Non-pigmented ciliary epithelial cell (primary cell): Measurements from ENCODE around the gene MAST1.
"Not testable (repeated sequence)": the region's sequence is repeated elsewhere in the genome, so short reads cannot be mapped to it uniquely, and the experiment has no call there.

Experiments used
- DNase-seq: peaks from one replicate; pipeline ENCODE4 v3.0.0-alpha.2; 2010; ENCODE audit warnings: low read depth

MAST1 gene

DNA sequence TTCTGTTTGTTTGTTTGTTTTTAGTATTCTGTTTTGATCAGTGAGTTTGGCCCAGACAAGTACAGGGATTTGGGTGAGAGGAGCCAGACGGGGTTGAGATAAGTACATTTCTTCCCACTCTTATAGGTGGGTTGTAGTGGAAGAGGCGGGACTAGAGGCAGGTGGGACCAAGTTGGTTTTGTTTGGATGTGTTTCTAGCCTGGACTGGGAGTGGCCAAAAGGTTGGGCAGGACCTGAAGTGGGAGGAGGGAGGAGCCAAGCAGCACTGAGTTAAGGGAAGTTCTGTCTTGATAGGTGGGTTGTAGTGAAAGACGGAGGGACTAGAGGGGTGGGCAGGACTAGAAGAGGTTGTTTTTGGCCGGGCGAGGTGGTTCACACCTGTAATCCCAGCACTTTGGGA is 33.9 kb downstream of the MAST1 start:
- no peak for DNase-seq

DNA sequence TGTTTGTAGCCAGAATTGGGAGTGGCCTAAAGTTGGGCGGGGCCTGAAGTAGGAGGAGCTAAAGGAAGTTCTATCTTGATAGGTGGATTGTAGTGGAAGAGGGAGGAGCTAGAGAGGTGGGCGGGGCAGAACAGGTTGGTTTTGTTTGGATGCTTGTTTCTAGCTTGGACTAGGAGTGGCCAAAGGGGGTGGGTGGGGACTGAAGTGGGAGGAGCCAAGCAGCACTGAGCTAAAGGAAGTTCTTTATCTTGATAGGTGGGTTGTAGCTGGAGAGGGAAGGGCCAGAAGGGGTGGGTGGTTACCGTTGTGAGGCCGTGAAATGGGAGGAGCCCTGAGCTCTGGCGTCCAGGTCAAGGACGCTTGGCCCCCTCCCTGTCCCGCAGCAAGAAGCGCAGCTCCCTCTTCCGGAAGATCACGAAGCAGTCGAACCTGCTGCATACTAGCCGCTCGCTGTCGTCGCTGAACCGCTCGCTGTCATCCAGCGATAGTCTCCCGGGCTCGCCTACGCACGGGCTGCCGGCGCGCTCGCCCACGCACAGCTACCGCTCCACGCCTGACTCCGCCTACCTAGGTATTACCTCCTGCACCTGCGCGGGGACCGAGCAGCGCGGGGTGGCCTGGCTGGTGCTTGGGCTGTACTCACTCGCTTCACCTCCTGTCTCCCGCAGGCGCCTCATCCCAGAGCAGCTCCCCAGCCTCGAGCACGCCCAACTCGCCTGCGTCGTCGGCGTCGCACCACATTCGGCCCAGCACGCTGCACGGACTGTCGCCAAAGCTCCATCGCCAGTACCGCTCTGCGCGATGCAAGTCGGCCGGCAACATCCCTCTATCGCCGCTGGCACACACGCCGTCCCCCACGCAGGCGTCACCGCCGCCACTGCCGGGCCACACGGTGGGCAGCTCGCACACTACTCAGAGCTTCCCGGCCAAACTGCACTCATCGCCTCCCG is 34.9 kb downstream of the MAST1 start:
- no peak for DNase-seq

DNA sequence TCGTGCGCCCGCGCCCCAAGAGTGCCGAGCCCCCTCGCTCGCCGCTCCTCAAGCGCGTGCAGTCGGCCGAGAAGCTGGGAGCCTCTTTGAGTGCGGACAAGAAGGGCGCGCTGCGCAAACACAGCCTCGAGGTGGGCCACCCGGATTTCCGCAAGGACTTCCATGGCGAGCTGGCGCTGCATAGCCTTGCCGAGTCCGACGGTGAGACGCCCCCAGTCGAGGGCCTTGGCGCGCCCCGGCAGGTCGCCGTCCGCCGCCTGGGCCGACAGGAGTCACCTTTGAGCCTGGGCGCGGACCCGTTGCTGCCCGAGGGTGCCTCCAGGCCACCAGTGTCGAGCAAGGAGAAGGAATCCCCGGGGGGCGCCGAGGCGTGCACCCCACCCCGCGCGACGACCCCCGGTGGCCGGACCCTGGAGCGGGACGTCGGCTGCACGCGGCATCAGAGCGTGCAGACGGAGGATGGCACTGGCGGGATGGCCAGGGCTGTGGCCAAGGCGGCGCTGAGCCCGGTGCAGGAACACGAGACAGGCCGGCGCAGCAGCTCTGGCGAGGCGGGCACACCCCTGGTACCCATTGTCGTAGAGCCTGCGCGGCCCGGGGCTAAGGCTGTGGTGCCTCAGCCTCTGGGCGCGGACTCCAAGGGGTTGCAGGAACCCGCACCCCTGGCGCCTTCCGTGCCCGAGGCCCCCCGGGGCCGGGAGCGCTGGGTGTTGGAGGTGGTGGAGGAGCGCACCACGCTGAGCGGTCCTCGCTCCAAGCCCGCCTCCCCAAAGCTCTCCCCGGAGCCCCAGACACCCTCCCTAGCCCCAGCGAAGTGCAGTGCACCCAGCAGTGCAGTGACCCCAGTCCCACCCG is 35.8 kb downstream of the MAST1 start:
- no peak for DNase-seq

DNA sequence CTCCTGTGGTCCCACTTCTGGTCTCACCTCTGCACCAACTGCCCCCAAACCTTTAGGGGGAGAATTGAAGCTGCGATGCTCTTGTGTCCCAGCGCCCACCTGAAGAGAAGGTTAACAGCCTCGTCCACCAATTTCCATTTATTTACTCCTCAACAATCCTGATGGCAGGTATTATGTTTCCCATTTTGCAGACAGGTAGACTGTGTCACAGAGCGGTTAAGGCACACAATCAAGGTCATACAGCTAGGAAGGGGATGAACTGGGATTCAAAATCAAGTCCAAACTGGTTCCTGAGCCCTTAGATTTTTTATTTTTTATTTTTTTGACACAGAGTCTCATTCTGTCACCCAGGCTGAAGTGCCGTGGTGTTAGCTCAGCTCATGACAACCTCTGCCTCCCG is 36.8 kb downstream of the MAST1 start:
- DNase-seq, result no peak

- DNase-seq, result no peak
Measured at GRCh38 chr19:12880551-12881171, 42.3 kb downstream of the MAST1 start.

DNA sequence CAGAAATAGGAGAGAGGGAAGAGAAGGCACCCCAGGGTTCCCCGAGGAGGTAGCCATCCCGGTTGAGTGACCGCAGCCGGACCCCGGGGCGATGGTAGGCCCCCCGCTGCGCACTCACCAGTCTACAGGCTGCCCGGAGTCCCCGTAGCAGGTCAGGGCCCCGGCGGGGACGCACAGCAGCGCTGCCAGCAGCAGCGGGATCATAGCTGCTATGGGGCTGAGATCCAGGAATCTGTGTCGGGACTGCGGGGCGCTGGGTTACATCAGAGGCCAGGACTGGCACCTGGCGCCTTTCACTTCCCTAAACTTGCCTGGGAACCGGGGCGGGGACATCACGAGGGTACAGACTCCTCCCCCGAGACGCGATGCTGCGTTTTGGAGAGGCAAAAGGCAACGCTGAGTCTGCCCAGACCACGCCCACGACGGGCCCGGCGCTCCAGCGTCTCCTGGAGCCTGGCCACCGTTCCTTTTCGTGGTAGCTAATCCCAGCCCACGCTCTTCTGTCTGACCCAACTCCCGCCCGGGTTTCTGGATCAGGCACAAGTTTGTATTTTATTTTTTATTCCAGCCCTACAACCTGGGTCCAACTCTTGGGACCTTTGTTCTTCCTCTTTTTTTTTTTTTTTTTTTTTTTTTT is 43.0 kb downstream of the MAST1 start, which contains the start of gene DNASE2:
DNASE2 (minus strand) TSS at position 278 of the 637 bp plus-strand sequence; CDS start at position 204, 74 bp downstream.
- DNase-seq, result peak; percentile 52

- DNase-seq, result no peak
Measured at GRCh38 chr19:12882589-12882988, 44.3 kb downstream of the MAST1 start.

- DNase-seq, result no peak
Measured at GRCh38 chr19:12884202-12884601, 45.9 kb downstream of the MAST1 start.

DNA sequence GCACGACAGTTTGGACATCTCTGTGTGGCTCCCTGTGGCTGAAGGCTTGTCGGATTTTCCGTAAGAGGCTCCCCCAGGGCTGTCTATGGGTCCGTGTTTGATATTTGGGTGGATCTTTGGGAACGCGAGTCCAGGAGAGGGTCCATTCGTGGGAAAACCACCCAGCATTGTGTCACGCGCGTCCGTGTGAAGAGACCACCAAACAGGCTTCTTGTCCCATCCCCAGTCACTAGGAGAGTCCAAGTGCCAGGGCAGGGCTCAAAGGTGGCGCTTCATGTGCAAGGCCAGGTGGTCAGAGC is 46.3 kb downstream of the MAST1 start:
- DNase-seq, result no peak

- no peak for DNase-seq
Measured at GRCh38 chr19:12884926-12885748, 46.8 kb downstream of the MAST1 start.

GRCh38 chr19:12885749-12886650 is 47.7 kb downstream of the MAST1 start:
- DNase-seq, result no peak

- no peak for DNase-seq
Measured at GRCh38 chr19:12886651-12886968, 48.3 kb downstream of the MAST1 start.

GRCh38 chr19:12886969-12887747 is 48.8 kb downstream of the MAST1 start, which contains the start of gene KLF1:
Gene KLF1 (minus strand): TSS chr19:12887201. CDS start chr19:12887140, 61 bp downstream.
- no peak for DNase-seq

GRCh38 chr19:12888006-12888603 is 49.8 kb downstream of the MAST1 start:
- no peak for DNase-seq

- not testable (repeated sequence) for DNase-seq
Measured at GRCh38 chr19:12890299-12890786, 52.0 kb downstream of the MAST1 start.

DNA sequence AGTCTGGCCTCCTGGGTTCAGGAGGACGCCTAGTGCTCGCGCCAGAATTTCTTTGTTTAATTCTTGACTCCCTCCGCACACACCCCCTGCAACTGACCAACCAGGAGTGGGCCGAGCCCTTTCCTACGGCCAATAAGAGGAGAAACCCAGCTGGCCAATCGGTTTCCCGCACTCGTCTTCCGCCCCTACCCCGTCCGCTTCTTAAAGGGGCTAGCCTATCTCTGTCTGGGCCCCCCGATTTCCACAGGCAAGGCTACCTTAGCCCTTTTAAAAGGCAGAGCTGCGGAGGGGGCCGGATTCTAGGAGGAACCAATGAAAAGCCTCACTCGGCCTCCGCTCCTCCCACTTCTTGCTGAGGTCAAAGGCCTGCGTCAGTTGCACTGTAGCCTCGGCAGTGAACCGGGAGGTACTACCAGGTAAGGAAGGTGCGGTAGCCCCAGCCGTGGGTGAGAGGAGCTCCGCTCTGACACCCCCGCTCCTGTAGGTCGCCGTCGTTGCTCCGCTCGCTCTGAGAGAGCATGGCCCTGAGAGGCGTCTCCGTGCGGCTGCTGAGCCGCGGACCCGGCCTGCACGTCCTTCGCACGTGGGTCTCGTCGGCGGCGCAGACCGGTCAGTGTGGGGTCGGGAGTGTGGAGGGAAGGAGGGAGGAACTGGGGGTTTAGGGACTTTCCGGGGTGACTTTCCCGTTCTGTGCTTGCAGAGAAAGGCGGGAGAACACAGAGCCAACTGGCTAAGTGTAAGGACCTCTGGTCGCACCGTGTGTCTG is 52.7 kb downstream of the MAST1 start, which contains the start of gene GCDH:
GCDH (plus strand) TSS at position 374 of the 766 bp plus-strand sequence; CDS start at position 519, 145 bp downstream.
- DNase-seq, result peak; percentile 95

DNA sequence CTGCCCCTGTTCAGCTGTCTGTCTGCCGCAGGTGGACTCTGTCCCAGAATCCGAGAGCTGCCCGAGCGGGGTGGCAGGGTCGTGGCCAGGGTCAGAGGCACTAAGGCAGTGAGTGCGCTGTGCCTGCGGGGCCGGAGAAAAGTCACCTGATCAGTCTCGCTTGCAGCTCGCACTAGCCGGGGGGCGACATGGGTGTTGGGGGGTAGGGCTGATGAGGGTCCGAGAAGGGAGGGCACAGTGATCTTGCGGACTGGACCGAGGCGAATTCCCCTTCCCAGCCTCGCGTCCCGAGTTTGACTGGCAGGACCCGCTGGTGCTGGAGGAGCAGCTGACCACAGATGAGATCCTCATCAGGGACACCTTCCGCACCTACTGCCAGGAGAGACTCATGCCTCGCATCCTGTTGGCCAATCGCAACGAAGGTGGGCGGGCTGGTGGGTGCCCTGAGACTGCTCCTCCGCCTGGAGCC is 53.3 kb downstream of the MAST1 start:
- no peak for DNase-seq

- no peak for DNase-seq
Measured at GRCh38 chr19:12893582-12893981, 55.3 kb downstream of the MAST1 start.
